CD4-positive, alpha-beta T cell treated with Interleukin-15 for 4 hours (primary cell): ENCODE data around the gene OPN1SW.

ENCODE experiments used
- DNase-seq: peaks from one replicate; pipeline ENCODE4 v3.0.0-alpha.2; 2020; ENCODE audit warnings: low spot score

OPN1SW gene

DNA sequence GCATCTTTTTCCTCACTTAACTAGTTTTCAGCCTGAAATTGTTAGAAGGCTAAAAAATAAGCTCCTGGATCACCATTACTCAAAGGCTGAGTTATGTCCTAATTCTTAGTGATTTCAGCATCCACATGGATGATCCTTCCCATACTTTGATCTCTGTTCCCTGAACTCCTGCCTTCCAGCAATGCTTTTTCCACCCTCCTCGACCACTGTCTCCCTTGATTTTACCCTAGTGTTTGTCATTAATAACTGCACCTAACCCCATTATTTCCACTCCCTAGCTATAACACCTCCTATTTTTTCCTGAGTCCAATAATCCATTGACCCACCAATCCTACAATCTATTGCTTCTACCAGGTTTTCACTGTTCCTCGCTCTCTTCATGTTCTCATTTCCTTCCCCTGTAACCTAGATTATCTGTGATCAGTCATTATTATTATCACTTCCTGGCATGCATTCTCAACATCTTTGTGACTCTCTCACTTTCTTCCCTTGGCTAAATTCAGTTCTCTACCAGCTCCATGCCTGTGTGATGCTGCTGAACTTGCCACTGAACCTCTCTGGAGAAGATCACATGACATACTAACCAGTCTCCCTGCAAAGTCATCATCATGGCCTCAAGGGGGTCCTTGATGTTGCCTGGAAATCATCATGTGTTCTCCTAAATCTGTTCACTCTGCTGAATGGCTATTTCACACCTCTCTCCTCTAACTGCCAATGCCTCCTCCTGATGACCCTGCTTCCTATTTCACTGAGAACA is 42.9 kb downstream of the OPN1SW start:
- DNase-seq = no peak

DNA sequence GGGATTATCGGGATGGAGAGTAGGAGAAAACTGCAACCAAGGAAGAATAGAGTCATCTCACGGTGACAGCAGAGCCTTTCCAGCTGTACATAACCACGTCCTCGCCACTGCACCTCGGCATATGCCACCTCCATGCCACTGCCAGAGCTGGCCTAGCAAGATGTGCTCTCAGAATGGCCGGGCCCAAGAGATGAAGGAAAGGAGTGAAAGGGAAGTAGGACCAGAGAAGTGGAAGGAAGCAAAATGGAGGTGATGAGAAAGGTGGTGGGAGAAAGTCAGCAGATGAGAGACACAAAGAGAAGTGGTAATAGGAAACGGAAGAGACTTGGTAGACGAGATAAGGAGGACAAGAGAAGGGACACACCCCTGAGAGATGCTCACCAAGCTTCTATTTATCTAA is 44.4 kb downstream of the OPN1SW start:
- DNase-seq = no peak

DNA sequence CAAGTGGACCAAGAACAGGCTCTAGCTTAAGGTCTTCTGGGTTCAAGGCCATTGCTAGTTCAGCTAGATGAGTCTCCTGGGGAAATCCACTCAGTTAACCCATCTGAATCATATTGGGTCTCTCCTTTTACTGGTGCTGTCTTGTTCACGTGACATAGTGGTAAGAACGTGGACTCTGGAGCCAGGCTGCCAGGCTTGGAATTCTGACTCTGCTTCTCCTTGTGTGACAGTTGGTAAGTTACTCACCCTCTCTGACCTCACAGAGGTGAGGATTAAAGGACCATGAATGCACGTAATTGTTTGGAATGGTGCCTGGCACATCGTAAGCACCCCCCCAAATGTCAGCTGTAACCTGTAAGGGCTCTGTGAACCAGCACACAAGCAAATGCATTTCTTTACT is 46.1 kb downstream of the OPN1SW start:
- DNase-seq = no peak

DNA sequence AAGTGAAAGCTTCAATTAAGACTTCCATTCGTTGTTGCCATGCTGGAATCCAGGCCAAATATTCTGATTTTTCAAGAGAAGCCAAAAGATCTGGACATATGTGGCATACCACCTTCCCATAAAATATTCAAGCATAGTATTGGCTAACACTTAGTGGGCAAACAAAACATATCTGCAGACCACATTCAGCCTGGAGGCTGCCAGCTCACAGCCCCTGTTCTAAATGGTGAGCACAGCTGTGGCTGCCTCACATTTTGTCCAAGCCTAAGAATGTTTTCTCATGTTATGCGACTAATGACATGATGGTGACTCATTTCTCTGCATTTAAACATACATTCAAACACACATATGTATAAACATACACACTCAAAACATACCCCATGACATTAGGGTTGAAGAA is 47.0 kb downstream of the OPN1SW start:
- DNase-seq = no peak

DNA sequence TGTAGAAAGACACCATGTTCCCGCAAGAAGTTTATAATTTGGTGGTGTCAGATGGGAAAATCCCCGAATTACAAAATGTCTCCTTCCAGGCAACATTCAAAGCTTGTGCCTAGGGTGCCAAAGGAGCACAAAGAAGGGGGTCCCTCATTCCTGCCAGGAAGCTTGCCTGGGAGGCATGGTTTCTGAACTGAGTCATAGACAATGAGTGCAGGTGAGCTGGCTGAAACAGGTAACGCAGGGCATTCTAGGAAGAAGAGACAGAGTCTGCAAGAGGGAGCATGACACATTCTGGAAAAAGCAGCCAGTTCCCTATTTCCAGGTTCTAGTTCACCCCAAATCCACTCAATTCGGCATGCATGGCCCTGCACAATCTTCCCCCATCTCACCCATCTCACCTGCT is 48.4 kb downstream of the OPN1SW start:
- no peak for DNase-seq

DNA sequence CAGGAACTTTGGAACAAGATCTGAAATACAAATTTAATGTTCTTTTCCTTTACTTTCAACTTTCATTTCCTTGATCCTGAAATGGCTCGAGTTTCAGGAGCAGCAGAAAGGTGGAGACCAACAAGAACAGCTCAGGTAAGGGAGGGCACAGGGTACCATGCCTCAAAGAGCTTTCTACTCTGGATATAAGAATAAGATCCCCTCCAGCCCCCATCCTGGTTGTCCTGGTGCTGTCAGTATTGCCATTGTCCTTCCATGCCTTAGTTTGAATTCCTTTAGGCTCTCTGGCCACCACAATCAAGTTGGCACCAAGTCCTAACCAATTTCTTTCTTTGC is 48.9 kb downstream of the OPN1SW start:
- DNase-seq = no peak

DNA sequence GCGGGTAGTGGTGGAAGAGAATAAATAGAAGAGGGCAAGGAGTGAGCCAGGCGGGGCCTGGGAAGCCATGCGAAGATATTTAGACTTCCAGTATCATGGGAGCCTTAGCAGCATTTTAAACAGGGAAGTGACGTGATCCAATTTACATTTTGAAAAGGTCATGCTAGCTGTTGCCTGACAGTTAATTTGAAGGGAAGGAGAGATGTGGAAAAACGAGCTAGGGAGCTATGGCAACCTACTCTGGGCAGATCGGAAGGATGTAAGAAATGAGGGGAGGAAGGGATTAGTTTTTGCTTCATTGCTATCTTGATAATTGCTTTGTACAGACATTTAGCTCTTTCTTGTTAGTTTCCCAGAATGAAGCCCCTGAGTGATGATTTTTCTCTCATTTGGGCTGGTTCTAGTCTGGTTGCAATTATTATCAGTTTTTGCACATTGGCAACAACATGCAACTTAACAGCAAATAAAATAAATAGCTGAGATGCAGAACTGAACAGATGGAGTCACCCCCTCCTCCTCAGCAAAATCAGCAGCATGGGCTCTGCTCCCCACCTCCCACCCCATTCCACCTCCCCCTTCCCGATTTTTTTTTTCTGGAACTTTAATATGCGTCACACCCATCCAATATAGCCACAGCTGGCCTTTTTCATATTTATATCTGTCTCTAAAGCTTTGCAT is 49.4 kb downstream of the OPN1SW start:
- no peak for DNase-seq

DNA sequence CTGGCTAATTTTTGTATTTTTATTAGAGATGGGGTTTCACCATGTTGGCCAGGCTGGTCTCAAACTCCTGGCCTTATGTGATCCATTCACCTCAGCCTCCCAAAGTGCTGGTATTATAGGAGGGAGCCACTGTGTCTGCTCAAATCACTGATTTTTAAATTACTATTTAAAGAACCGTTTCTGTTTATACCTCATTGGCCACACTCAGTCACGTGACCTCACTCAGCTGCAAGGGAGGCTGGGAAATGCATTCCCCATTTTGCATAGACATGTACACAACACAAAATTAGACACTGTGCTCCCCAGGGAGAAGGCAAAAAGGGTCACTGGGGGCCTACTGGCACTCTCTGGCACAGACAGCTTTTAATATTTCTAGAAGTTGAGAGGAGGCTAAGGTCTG is 50.1 kb downstream of the OPN1SW start:
- DNase-seq = no peak

DNA sequence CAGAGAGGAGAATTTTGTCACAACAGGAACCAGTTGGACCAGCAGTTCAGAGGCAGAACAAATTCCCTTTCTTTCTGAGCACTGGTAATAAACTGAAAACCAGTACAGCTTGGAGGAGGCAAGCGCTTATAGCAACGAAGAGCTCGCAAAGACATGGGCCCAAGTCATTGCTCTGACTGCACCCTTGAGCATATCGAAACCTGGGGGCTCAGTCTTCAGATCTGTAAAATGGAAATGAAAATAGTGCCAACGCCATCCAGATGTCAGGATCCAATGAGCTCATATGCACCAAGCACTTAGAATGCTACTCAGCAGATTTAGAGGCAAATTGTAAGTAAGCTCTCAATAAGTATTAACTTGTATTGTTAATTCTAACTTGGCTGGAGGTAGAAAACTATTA is 50.9 kb downstream of the OPN1SW start:
- DNase-seq = no peak
